ENCODE data around the gene ATG5.

Gene ATG5

DNA sequence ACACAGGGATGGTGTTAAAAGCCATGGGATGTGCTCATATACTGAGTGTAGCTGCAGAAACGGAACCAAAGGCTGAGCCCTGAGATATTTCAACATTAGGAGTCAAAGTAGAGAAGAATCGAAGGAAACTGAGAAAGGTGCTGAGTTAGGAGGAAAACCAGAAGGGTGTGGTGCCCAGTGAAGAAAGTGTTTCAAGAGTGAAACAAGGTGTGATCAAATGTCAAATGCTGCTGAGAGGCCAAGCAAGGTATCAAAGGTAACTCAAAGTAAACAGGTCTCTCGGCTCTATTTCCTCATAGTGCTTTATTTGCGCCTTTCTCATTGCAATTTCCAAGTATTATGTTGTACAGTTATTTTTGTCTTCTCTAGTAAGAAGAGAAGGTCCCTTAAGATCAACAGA, 145.4 kb downstream of the ATG5 start:
- Histone ChIP-seq H3K36me3 (ENCODE audit: insufficient read depth, insufficient read length, low read length) (no peaks in the 10 kb centered on the region), H3K27me3 (ENCODE audit: insufficient read depth, insufficient read length) (no peaks in the 10 kb centered on the region), H3K9me3 (ENCODE audit: insufficient read depth, low read length) (no peaks in the 10 kb centered on the region), H3K4me3 (ENCODE audit: insufficient read length, low read depth) (no peak overlapping the region), H3K4me1 (ENCODE audit: insufficient read depth, insufficient read length) (no peaks in the 10 kb centered on the region), H3K9ac (ENCODE audit: insufficient read length, low read depth) (no peak overlapping the region)
- TF ChIP-seq YY1 (IDR thresholded peaks at IDR 0.05; ENCODE audit: insufficient read depth, insufficient read length) (no peak), ZNF274 (IDR thresholded peaks at IDR 0.05; ENCODE audit: low read depth, low read length) (no peak), SUZ12 (IDR thresholded peaks at IDR 0.05; ENCODE audit: extremely low read depth, insufficient read depth, insufficient read length) (no peak)
- DNase-seq (ENCODE audit: low read depth, low spot score), result no peak

DNA sequence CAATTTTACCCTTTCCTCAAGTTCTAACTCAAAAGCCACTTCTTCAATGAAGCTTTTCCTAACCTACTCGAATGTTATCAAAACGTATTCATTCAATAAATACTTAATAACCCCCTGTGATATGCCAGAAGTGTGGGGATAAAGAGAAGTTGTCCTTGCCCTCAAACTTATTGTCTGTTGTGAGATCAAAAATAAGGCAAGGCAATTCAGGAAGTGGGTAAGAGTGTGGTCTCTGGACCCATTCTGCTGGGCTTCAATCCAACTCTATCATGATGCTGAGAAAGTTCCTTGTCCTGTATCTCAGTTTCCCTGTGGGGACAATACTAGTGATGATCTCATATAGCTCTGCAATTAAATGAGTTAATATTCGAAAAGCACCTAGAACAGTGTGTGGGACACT, 146.7 kb downstream of the ATG5 start:
- H3K9ac ChIP-seq (ENCODE audit: insufficient read length, low read depth), result no peak overlapping the region
- no peak for DNase-seq (ENCODE audit: low read depth, low spot score)
- no peak overlapping the region for H3K4me3 ChIP-seq (ENCODE audit: insufficient read length, low read depth)
- no peaks in the 10 kb centered on the region for H3K27me3 ChIP-seq (ENCODE audit: insufficient read depth, insufficient read length)
- no peaks in the 10 kb centered on the region for H3K4me1 ChIP-seq (ENCODE audit: insufficient read depth, insufficient read length)
- H3K9me3 ChIP-seq (ENCODE audit: insufficient read depth, low read length), result no peaks in the 10 kb centered on the region
- no peaks in the 10 kb centered on the region for H3K36me3 ChIP-seq (ENCODE audit: insufficient read depth, insufficient read length, low read length)
- TF ChIP-seq ZNF274 (IDR thresholded peaks at IDR 0.05; ENCODE audit: low read depth, low read length) (no peak), YY1 (IDR thresholded peaks at IDR 0.05; ENCODE audit: insufficient read depth, insufficient read length) (no peak), SUZ12 (IDR thresholded peaks at IDR 0.05; ENCODE audit: extremely low read depth, insufficient read depth, insufficient read length) (no peak)

- Histone ChIP-seq H3K4me3 (ENCODE audit: insufficient read length, low read depth) (no peak overlapping the region), H3K27me3 (ENCODE audit: insufficient read depth, insufficient read length) (no peaks in the 10 kb centered on the region), H3K9me3 (ENCODE audit: insufficient read depth, low read length) (no peaks in the 10 kb centered on the region), H3K9ac (ENCODE audit: insufficient read length, low read depth) (no peak overlapping the region), H3K36me3 (ENCODE audit: insufficient read depth, insufficient read length, low read length) (no peaks in the 10 kb centered on the region), H3K4me1 (ENCODE audit: insufficient read depth, insufficient read length) (no peaks in the 10 kb centered on the region)
- TF ChIP-seq SUZ12 (IDR thresholded peaks at IDR 0.05; ENCODE audit: extremely low read depth, insufficient read depth, insufficient read length) (no peak), YY1 (IDR thresholded peaks at IDR 0.05; ENCODE audit: insufficient read depth, insufficient read length) (no peak), ZNF274 (IDR thresholded peaks at IDR 0.05; ENCODE audit: low read depth, low read length) (no peak)
- DNase-seq (ENCODE audit: low read depth, low spot score), result no peak
These were observed 147.8 kb downstream of the ATG5 start for GRCh38 chr6:106177786-106178185.

GRCh38 chr6:106173124-106173879, 152.3 kb downstream of the ATG5 start:
- Histone ChIP-seq H3K9ac (ENCODE audit: insufficient read length, low read depth) (no peak overlapping the region), H3K36me3 (ENCODE audit: insufficient read depth, insufficient read length, low read length) (no peaks in the 10 kb centered on the region), H3K9me3 (ENCODE audit: insufficient read depth, low read length) (no peaks in the 10 kb centered on the region; the same call in 1 of the 2 replicates), H3K4me3 (ENCODE audit: insufficient read length, low read depth) (no peak overlapping the region), H3K27me3 (ENCODE audit: insufficient read depth, insufficient read length) (no peaks in the 10 kb centered on the region), H3K4me1 (ENCODE audit: insufficient read depth, insufficient read length) (no peaks in the 10 kb centered on the region)
- no peak for DNase-seq (ENCODE audit: low read depth, low spot score)
- TF ChIP-seq SUZ12 (IDR thresholded peaks at IDR 0.05; ENCODE audit: extremely low read depth, insufficient read depth, insufficient read length) (no peak), YY1 (IDR thresholded peaks at IDR 0.05; ENCODE audit: insufficient read depth, insufficient read length) (no peak), ZNF274 (IDR thresholded peaks at IDR 0.05; ENCODE audit: low read depth, low read length) (no peak)

DNA sequence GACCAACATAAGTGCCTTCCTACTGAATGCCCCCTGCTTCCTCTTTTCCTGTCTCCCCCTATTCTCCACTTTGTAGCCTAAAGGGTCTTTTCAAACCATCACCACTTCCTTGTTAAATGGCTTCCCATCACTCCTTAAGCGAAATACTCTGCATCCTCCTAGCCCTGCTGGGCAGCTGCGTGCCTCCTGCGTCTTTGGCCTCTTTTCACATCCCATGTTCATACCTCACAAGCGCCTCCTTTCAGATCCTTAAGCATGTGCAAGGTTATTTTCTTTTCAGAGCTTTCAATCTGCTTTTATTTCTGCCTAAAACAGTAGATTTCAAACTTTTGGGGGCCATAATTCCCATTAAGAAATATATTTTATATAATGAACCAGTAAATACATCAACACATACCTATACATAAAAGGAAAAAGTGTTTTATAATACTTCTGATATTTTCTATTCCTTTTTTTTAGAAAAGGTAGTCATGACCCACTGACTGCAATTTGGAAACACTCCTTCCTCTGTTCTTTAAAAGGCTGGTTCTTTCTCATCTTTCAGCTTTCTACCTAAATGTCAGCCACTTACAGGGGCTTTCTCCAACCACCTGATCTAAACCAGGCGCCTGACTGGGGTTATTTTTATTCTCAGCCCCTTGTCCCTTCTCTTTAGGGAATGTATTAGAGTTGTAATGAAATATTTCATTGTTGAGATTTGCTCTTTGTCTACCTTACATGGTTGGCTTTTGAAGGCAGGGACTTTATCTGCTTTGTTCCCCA, 155.3 kb downstream of the ATG5 start:
- Histone ChIP-seq H3K9ac (ENCODE audit: insufficient read length, low read depth) (no peak overlapping the region), H3K9me3 (ENCODE audit: insufficient read depth, low read length) (no peaks in the 10 kb centered on the region; the same call in 1 of the 2 replicates), H3K27me3 (ENCODE audit: insufficient read depth, insufficient read length) (no peaks in the 10 kb centered on the region), H3K4me3 (ENCODE audit: insufficient read length, low read depth) (no peak overlapping the region), H3K36me3 (ENCODE audit: insufficient read depth, insufficient read length, low read length) (no peaks in the 10 kb centered on the region), H3K4me1 (ENCODE audit: insufficient read depth, insufficient read length) (no peaks in the 10 kb centered on the region)
- no peak for TF ChIP-seq ZNF274 (IDR thresholded peaks at IDR 0.05; ENCODE audit: low read depth, low read length)
- TF ChIP-seq SUZ12 (IDR thresholded peaks at IDR 0.05; ENCODE audit: extremely low read depth, insufficient read depth, insufficient read length), result no peak
- TF ChIP-seq YY1 (IDR thresholded peaks at IDR 0.05; ENCODE audit: insufficient read depth, insufficient read length), result no peak
- DNase-seq (ENCODE audit: low read depth, low spot score), result no peak

GRCh38 chr6:106169517-106169916, 156.0 kb downstream of the ATG5 start:
- TF ChIP-seq YY1 (IDR thresholded peaks at IDR 0.05; ENCODE audit: insufficient read depth, insufficient read length), result no peak
- TF ChIP-seq SUZ12 (IDR thresholded peaks at IDR 0.05; ENCODE audit: extremely low read depth, insufficient read depth, insufficient read length), result no peak
- TF ChIP-seq ZNF274 (IDR thresholded peaks at IDR 0.05; ENCODE audit: low read depth, low read length), result no peak
- Histone ChIP-seq H3K9me3 (ENCODE audit: insufficient read depth, low read length) (no peaks in the 10 kb centered on the region; the same call in 1 of the 2 replicates), H3K4me3 (ENCODE audit: insufficient read length, low read depth) (no peak overlapping the region), H3K27me3 (ENCODE audit: insufficient read depth, insufficient read length) (no peaks in the 10 kb centered on the region), H3K9ac (ENCODE audit: insufficient read length, low read depth) (no peak overlapping the region), H3K36me3 (ENCODE audit: insufficient read depth, insufficient read length, low read length) (no peaks in the 10 kb centered on the region), H3K4me1 (ENCODE audit: insufficient read depth, insufficient read length) (no peaks in the 10 kb centered on the region)
- no peak for DNase-seq (ENCODE audit: low read depth, low spot score)

Data from NT2/D1 (cell line).